Neural cell (in vitro differentiated cells): ENCODE measurements around the gene ACOX3. TPM values are rescaled to one million over a fixed set of nuclear protein-coding genes. Genes with fewer than 3 reads are reported as not detected.

Experiments
- H2AFZ ChIP-seq: fragments of 200-600, 300-800 bp; sonication (generic), shearing (Covaris generic); 2 replicates; pipeline ENCODE4 v1.6.0; 2014; ENCODE audit warnings: low read depth, mild to moderate bottlenecking, antibody characterized with exemption, low read length, moderate library complexity
- H3F3A ChIP-seq: fragments of 200-600 bp; shearing (Covaris generic); 2 replicates; pipeline ENCODE4 v1.6.1; 2016; ENCODE audit warnings: mild to moderate bottlenecking, moderate library complexity, mixed read lengths, antibody characterized with exemption, low read length; ENCODE audit not compliant: insufficient read depth, poor library complexity, severe bottlenecking
- H3K27ac ChIP-seq: fragments of 200-600, 300-800 bp; sonication (generic), shearing (Covaris generic); 2 replicates; pipeline ENCODE4 v1.5.1; 2014; ENCODE audit warnings: mild to moderate bottlenecking, low read length, moderate library complexity
- H3K27me3 ChIP-seq: fragments of 300-800, 200-600 bp; sonication (generic), shearing (Covaris generic); 2 replicates; pipeline ENCODE4 v1.6.0; 2014; ENCODE audit warnings: mild to moderate bottlenecking, low read depth, low read length, moderate library complexity; ENCODE audit not compliant: insufficient read depth
- H3K36me3 ChIP-seq: fragments of 300-800, 200-600 bp; sonication (generic), shearing (Covaris generic); 2 replicates; pipeline ENCODE4 v1.5.1; 2014; ENCODE audit warnings: mild to moderate bottlenecking, antibody characterized with exemption, low read length, moderate library complexity; ENCODE audit not compliant: insufficient read depth
- H3K4me2 ChIP-seq: fragments of 300-800, 200-600 bp; sonication (generic), shearing (Covaris generic); 2 replicates; pipeline ENCODE4 v1.6.0; 2014; ENCODE audit warnings: mild to moderate bottlenecking, low read length
- H3K4me3 ChIP-seq: fragments of 300-800, 200-600 bp; sonication (generic), shearing (Covaris generic); 2 replicates; pipeline ENCODE4 v1.5.1; 2014; ENCODE audit warnings: mild to moderate bottlenecking, low read length, moderate library complexity
- H3K79me2 ChIP-seq: fragments of 200-600 bp; shearing (Covaris generic); replicated peaks from 2 replicates; pipeline ENCODE4 v1.6.0; 2014; ENCODE audit warnings: mild to moderate bottlenecking, low read length, moderate library complexity; ENCODE audit not compliant: insufficient read depth
- H3K9ac ChIP-seq: fragments of 300-800, 200-600 bp; sonication (generic), shearing (Covaris generic); 2 replicates; pipeline ENCODE4 v1.6.1; 2016; ENCODE audit warnings: mild to moderate bottlenecking, low read length, mixed read lengths
- H3K9me2 ChIP-seq: fragments of 200-600 bp; shearing (Covaris generic); 2 replicates; pipeline ENCODE4 v1.6.1; 2016; ENCODE audit warnings: mild to moderate bottlenecking, low read length, mixed read lengths; ENCODE audit not compliant: insufficient read depth
- H3K9me3 ChIP-seq: fragments of 200-600, 300-800 bp; sonication (generic), shearing (Covaris generic); 2 replicates; pipeline ENCODE4 v1.6.1; 2016; ENCODE audit warnings: mild to moderate bottlenecking, mixed run types, low read length, moderate library complexity, mixed read lengths
- H4K20me1 ChIP-seq: fragments of 200-600 bp; shearing (Covaris generic); 2 replicates; pipeline ENCODE4 v1.6.1; 2016; ENCODE audit warnings: mild to moderate bottlenecking, mixed run types; ENCODE audit not compliant: insufficient read depth
- EP300 ChIP-seq: fragments of 450-650 bp; conservative IDR thresholded peaks from 2 replicates; pipeline ENCODE4 v1.6.1; 2014; ENCODE audit warnings: antibody characterized with exemption, mild to moderate bottlenecking, moderate library complexity; ENCODE audit not compliant: poor library complexity, severe bottlenecking
- EZH2 ChIP-seq: fragments of 200-600, 300-800 bp; shearing (Covaris generic), sonication (generic); IDR thresholded peaks from 2 replicates; pipeline ENCODE4 v1.6.1; 2014; ENCODE audit warnings: antibody characterized with exemption, low read length, borderline replicate concordance, mild to moderate bottlenecking; ENCODE audit not compliant: insufficient read depth, poor library complexity, severe bottlenecking
- MXI1 ChIP-seq: fragments of 450-650 bp; conservative IDR thresholded peaks from 2 replicates; pipeline ENCODE4 v1.6.1; 2014; ENCODE audit warnings: antibody characterized with exemption, mild to moderate bottlenecking; ENCODE audit not compliant: poor library complexity, severe bottlenecking
- POLR2AphosphoS5 ChIP-seq: IDR thresholded peaks from 2 replicates; pipeline ENCODE4 v1.6.1; 2012
- RAD21 ChIP-seq: fragments of 450-650 bp; conservative IDR thresholded peaks from 2 replicates; pipeline ENCODE4 v1.6.1; 2014; ENCODE audit warnings: antibody characterized with exemption, mild to moderate bottlenecking, moderate library complexity
- SMC3 ChIP-seq: fragments of 450-650 bp; conservative IDR thresholded peaks from 2 replicates; pipeline ENCODE4 v1.6.1; 2014; ENCODE audit warnings: antibody characterized with exemption, mild to moderate bottlenecking, moderate library complexity; ENCODE audit not compliant: poor library complexity
- TAF1 ChIP-seq: IDR thresholded peaks from 2 replicates; pipeline ENCODE4 v1.6.1; 2012; ENCODE audit warnings: low read depth
- polyA plus RNA-seq: library from polyadenylated mRNA; depleted of rRNA; stranded (reverse); fragments of >200 nt; gene quantifications from 2 replicates; pipeline ENCODE4 v1.2.3, GENCODE V29; 2014
- TF ChIP-seq, protein P1 (sequence below): fragments of 450-650 bp; IDR thresholded peaks from 2 replicates; pipeline ENCODE4 v1.5.1; 2014; ENCODE audit warnings: antibody characterized with exemption, mild to moderate bottlenecking, moderate library complexity; ENCODE audit not compliant: poor library complexity, severe bottlenecking
- TF ChIP-seq, protein P2 (sequence below): IDR thresholded peaks from 2 replicates; pipeline ENCODE4 v1.6.1; 2012; ENCODE audit warnings: borderline replicate concordance

The ACOX3 gene
- polyA plus RNA-seq, 1 donor from 2014 or later, result 13.2 TPM

DNA sequence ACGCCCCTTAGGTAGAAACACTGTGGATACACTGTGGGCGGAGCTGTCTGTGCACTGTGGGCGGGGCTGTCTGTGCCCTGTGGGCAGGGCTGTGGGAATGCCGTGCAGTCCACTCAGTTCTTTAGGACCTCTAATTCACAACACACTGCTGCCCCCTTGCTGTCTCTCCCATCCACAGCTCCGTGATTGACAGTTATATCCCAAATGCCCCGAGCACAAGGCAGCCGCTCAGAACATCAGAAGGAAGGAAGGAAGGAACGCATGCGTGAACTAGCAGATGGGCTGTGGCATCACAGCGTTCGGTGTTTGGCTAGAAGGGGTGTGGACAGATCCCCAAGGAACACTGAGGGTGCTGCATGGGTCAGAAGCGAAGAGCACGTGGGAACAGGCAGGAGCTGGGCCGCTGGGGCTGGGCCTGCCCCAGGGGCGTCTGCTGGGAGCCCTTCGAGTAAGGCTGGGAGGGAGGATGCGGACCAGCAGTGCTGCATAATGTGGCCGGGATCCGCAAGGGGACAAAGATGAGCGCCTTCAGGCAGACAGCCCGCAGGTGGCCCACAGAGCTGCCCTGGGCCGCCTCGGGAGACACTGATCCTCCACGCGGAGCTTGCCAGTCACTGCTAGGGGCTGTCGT is 29.8 kb downstream of the ACOX3 start:
- Histone ChIP-seq H3K4me2 (no peak overlapping the region), H3K4me3 (no peak overlapping the region), H2AFZ (no peak overlapping the region), H3K27ac (no peak overlapping the region), H3K27me3 (no peaks in the 10 kb centered on the region), H3K36me3 (no peaks in the 10 kb centered on the region), H4K20me1 (no peaks in the 10 kb centered on the region), H3K9me3 (no peaks in the 10 kb centered on the region), H3F3A (no peaks in the 10 kb centered on the region), H3K9me2 (no peaks in the 10 kb centered on the region), H3K79me2 (no peaks in the 10 kb centered on the region), H3K9ac (no peak overlapping the region)
- TF ChIP-seq, protein P1, sequence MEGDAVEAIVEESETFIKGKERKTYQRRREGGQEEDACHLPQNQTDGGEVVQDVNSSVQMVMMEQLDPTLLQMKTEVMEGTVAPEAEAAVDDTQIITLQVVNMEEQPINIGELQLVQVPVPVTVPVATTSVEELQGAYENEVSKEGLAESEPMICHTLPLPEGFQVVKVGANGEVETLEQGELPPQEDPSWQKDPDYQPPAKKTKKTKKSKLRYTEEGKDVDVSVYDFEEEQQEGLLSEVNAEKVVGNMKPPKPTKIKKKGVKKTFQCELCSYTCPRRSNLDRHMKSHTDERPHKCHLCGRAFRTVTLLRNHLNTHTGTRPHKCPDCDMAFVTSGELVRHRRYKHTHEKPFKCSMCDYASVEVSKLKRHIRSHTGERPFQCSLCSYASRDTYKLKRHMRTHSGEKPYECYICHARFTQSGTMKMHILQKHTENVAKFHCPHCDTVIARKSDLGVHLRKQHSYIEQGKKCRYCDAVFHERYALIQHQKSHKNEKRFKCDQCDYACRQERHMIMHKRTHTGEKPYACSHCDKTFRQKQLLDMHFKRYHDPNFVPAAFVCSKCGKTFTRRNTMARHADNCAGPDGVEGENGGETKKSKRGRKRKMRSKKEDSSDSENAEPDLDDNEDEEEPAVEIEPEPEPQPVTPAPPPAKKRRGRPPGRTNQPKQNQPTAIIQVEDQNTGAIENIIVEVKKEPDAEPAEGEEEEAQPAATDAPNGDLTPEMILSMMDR, result peak; percentile 49
- TF ChIP-seq RAD21 (peak; percentile 50), TAF1 (no peak), SMC3 (peak; percentile 39)

GRCh38 chr4:8410066-8410625 is 30.4 kb downstream of the ACOX3 start:
- no peaks in the 10 kb centered on the region for H3K36me3 ChIP-seq
- no peak for TF ChIP-seq EZH2
- TF ChIP-seq MXI1, result no peak
- TF ChIP-seq RAD21, result no peak
- TF ChIP-seq TAF1, result no peak
- no peak for TF ChIP-seq POLR2AphosphoS5
- TF ChIP-seq SMC3, result no peak
- no peak for TF ChIP-seq EP300
- H3K79me2 ChIP-seq, result no peaks in the 10 kb centered on the region
- H3K27ac ChIP-seq, result no peak overlapping the region
- H4K20me1 ChIP-seq, result no peaks in the 10 kb centered on the region
- H3F3A ChIP-seq, result no peaks in the 10 kb centered on the region
- no peak overlapping the region for H2AFZ ChIP-seq
- H3K4me3 ChIP-seq, result no peak overlapping the region
- no peaks in the 10 kb centered on the region for H3K9me2 ChIP-seq
- H3K4me2 ChIP-seq, result no peak overlapping the region
- H3K9me3 ChIP-seq, result no peaks in the 10 kb centered on the region
- H3K9ac ChIP-seq, result no peak overlapping the region
- no peaks in the 10 kb centered on the region for H3K27me3 ChIP-seq

- H3K9ac ChIP-seq, result no peak overlapping the region
- no peak overlapping the region for H3K4me2 ChIP-seq
- no peaks in the 10 kb centered on the region for H3K27me3 ChIP-seq
- H3F3A ChIP-seq, result no peaks in the 10 kb centered on the region
- TF ChIP-seq EZH2 (no peak), MXI1 (no peak), POLR2AphosphoS5 (no peak), RAD21 (no peak), SMC3 (no peak)
- TF ChIP-seq, protein P2, sequence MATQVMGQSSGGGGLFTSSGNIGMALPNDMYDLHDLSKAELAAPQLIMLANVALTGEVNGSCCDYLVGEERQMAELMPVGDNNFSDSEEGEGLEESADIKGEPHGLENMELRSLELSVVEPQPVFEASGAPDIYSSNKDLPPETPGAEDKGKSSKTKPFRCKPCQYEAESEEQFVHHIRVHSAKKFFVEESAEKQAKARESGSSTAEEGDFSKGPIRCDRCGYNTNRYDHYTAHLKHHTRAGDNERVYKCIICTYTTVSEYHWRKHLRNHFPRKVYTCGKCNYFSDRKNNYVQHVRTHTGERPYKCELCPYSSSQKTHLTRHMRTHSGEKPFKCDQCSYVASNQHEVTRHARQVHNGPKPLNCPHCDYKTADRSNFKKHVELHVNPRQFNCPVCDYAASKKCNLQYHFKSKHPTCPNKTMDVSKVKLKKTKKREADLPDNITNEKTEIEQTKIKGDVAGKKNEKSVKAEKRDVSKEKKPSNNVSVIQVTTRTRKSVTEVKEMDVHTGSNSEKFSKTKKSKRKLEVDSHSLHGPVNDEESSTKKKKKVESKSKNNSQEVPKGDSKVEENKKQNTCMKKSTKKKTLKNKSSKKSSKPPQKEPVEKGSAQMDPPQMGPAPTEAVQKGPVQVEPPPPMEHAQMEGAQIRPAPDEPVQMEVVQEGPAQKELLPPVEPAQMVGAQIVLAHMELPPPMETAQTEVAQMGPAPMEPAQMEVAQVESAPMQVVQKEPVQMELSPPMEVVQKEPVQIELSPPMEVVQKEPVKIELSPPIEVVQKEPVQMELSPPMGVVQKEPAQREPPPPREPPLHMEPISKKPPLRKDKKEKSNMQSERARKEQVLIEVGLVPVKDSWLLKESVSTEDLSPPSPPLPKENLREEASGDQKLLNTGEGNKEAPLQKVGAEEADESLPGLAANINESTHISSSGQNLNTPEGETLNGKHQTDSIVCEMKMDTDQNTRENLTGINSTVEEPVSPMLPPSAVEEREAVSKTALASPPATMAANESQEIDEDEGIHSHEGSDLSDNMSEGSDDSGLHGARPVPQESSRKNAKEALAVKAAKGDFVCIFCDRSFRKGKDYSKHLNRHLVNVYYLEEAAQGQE, result no peak
- TF ChIP-seq, protein P1, result no peak
- H3K79me2 ChIP-seq, result no peaks in the 10 kb centered on the region
- no peaks in the 10 kb centered on the region for H4K20me1 ChIP-seq
- H3K27ac ChIP-seq, result no peak overlapping the region
- no peak overlapping the region for H2AFZ ChIP-seq
- no peaks in the 10 kb centered on the region for H3K9me2 ChIP-seq
- H3K9me3 ChIP-seq, result no peaks in the 10 kb centered on the region
- H3K36me3 ChIP-seq, result no peaks in the 10 kb centered on the region
- no peak overlapping the region for H3K4me3 ChIP-seq
Measured at GRCh38 chr4:8409264-8410065, 31.1 kb downstream of the ACOX3 start.
